Measurements from ENCODE around the gene IPP.

The IPP gene

GRCh38 chr1:45792744-45793143 is 42.3 kb upstream of the IPP start:
- Histone ChIP-seq H3K9ac (ENCODE audit: low read length) (no peak overlapping the region), H4K91ac (ENCODE audit: low read depth, low read length) (no peak overlapping the region), H3K4me1 (ENCODE audit: control insufficient read depth in 1 of 2, insufficient read depth in 2 of 2, low read length in 2 of 2) (no peaks in the 10 kb centered on the region), H2AK5ac (ENCODE audit: low read length) (no peak overlapping the region), H3K9me3 (ENCODE audit: insufficient read depth, low read depth, low read length) (peaks cover 2% of the 10 kb centered on the region), H3K27ac (ENCODE audit: low read depth, low read length) (no peak overlapping the region), H2BK12ac (ENCODE audit: low read length) (no peak overlapping the region), H3K27me3 (ENCODE audit: insufficient read depth, low read length) (no peaks in the 10 kb centered on the region), H2BK5ac (ENCODE audit: low read depth, low read length, poor library complexity) (no peak overlapping the region), H2AFZ (ENCODE audit: insufficient read depth, low read length, poor library complexity) (no peak overlapping the region), H4K12ac (ENCODE audit: low read depth, low read length) (no peak overlapping the region), H3K4ac (ENCODE audit: low read depth, low read length) (no peak overlapping the region), H3K14ac (ENCODE audit: low read length) (no peak overlapping the region), H4K8ac (ENCODE audit: low read depth, low read length) (no peak overlapping the region), H3K4me2 (ENCODE audit: low read length) (no peak overlapping the region), H2BK120ac (ENCODE audit: insufficient read depth, low read length, poor library complexity) (no peak overlapping the region), H3K79me2 (ENCODE audit: control insufficient read depth, insufficient read depth, low read length, poor library complexity) (no peaks in the 10 kb centered on the region), H3K4me3 (ENCODE audit: low read depth, low read length) (no peak overlapping the region), H3K79me1 (ENCODE audit: low read length) (no peaks in the 10 kb centered on the region), H3K23ac (ENCODE audit: low read length) (no peak overlapping the region), H3K36me3 (ENCODE audit: control insufficient read depth in 1 of 2, insufficient read depth in 2 of 2, low read length in 2 of 2) (no peaks in the 10 kb centered on the region), H3K18ac (ENCODE audit: low read length) (no peak overlapping the region)
- WGBS (ENCODE audit: extremely low coverage, insufficient coverage, insufficient read length): no CpG with 5 or more reads among the region's 4 CpGs
- no peak for DNase-seq

DNA sequence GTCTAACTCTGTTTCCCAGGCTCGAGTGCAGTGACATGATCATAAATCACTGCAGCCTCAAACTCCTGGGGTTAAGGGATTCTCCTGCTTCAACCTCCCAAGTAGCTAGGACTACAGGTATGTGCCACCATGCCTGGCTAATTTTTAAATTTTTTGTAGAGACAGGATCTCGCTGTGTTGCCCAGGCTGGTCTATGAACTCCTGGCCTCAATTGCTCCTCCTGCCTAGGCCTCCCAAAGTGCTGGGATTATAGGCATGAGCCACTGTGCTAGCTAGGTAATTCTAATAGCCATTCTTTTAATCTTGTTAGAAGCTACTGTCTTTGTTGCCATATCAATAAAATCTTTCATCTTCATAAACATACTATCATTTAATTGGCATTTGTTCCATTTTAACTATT is 39.1 kb upstream of the IPP start:
- no peaks in the 10 kb centered on the region for H3K79me1 ChIP-seq (ENCODE audit: low read length)
- no peak overlapping the region for H2BK12ac ChIP-seq (ENCODE audit: low read length)
- WGBS (ENCODE audit: extremely low coverage, insufficient coverage, insufficient read length): no CpG with 5 or more reads among the region's 2 CpGs
- H3K4ac ChIP-seq (ENCODE audit: low read depth, low read length): no peak overlapping the region
- H4K91ac ChIP-seq (ENCODE audit: low read depth, low read length): no peak overlapping the region
- no peak overlapping the region for H2BK120ac ChIP-seq (ENCODE audit: insufficient read depth, low read length, poor library complexity)
- H3K9ac ChIP-seq (ENCODE audit: low read length): no peak overlapping the region
- H3K36me3 ChIP-seq (ENCODE audit: control insufficient read depth in 1 of 2, insufficient read depth in 2 of 2, low read length in 2 of 2): no peaks in the 10 kb centered on the region
- no peak overlapping the region for H2AK5ac ChIP-seq (ENCODE audit: low read length)
- H3K14ac ChIP-seq (ENCODE audit: low read length): no peak overlapping the region
- H4K12ac ChIP-seq (ENCODE audit: low read depth, low read length): no peak overlapping the region
- no peak overlapping the region for H3K4me3 ChIP-seq (ENCODE audit: low read depth, low read length)
- H2AFZ ChIP-seq (ENCODE audit: insufficient read depth, low read length, poor library complexity): no peak overlapping the region
- H4K8ac ChIP-seq (ENCODE audit: low read depth, low read length): no peak overlapping the region
- H3K4me1 ChIP-seq (ENCODE audit: control insufficient read depth in 1 of 2, insufficient read depth in 2 of 2, low read length in 2 of 2): no peaks in the 10 kb centered on the region
- H3K23ac ChIP-seq (ENCODE audit: low read length): no peak overlapping the region
- H3K9me3 ChIP-seq (ENCODE audit: insufficient read depth, low read depth, low read length): peaks cover 2% of the 10 kb centered on the region
- no peak for DNase-seq
- no peaks in the 10 kb centered on the region for H3K79me2 ChIP-seq (ENCODE audit: control insufficient read depth, insufficient read depth, low read length, poor library complexity)
- H2BK5ac ChIP-seq (ENCODE audit: low read depth, low read length, poor library complexity): no peak overlapping the region
- no peak overlapping the region for H3K4me2 ChIP-seq (ENCODE audit: low read length)
- no peak overlapping the region for H3K27ac ChIP-seq (ENCODE audit: low read depth, low read length)
- no peak overlapping the region for H3K18ac ChIP-seq (ENCODE audit: low read length)
- no peaks in the 10 kb centered on the region for H3K27me3 ChIP-seq (ENCODE audit: insufficient read depth, low read length)

DNA sequence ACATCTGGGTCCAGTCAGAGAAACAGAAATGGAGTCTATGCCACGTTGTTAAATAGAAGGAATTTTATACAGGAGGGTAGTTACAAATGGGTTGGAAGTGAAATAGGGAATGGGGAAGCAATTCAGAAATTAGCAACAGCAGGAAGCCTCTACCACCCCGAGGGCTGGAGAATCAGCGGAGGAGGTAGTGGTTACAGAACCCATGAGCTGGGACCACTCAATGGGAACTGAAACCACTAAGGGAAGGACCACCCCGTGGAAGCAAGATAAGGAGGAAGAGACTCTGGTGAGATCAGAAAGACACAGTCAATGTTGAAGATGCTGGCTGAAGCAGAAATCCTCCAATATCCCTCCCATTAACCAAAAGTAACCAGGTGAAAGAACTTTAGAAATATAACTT is 37.5 kb upstream of the IPP start:
- no peak overlapping the region for H3K14ac ChIP-seq (ENCODE audit: low read length)
- no peaks in the 10 kb centered on the region for H3K79me2 ChIP-seq (ENCODE audit: control insufficient read depth, insufficient read depth, low read length, poor library complexity)
- no peak overlapping the region for H4K12ac ChIP-seq (ENCODE audit: low read depth, low read length)
- no peaks in the 10 kb centered on the region for H3K36me3 ChIP-seq (ENCODE audit: control insufficient read depth in 1 of 2, insufficient read depth in 2 of 2, low read length in 2 of 2)
- H3K4me3 ChIP-seq (ENCODE audit: low read depth, low read length): no peak overlapping the region
- no peak overlapping the region for H4K8ac ChIP-seq (ENCODE audit: low read depth, low read length)
- H4K91ac ChIP-seq (ENCODE audit: low read depth, low read length): no peak overlapping the region
- H3K23ac ChIP-seq (ENCODE audit: low read length): no peak overlapping the region
- H2BK12ac ChIP-seq (ENCODE audit: low read length): no peak overlapping the region
- H2AK5ac ChIP-seq (ENCODE audit: low read length): no peak overlapping the region
- H2BK120ac ChIP-seq (ENCODE audit: insufficient read depth, low read length, poor library complexity): no peak overlapping the region
- H3K27me3 ChIP-seq (ENCODE audit: insufficient read depth, low read length): no peaks in the 10 kb centered on the region
- WGBS (ENCODE audit: extremely low coverage, insufficient coverage, insufficient read length): no CpG with 5 or more reads among the region's 4 CpGs
- H3K4me2 ChIP-seq (ENCODE audit: low read length): no peak overlapping the region
- H3K27ac ChIP-seq (ENCODE audit: low read depth, low read length): no peak overlapping the region
- no peak overlapping the region for H3K4ac ChIP-seq (ENCODE audit: low read depth, low read length)
- H2BK5ac ChIP-seq (ENCODE audit: low read depth, low read length, poor library complexity): no peak overlapping the region
- no peak overlapping the region for H3K18ac ChIP-seq (ENCODE audit: low read length)
- DNase-seq: no peak
- H2AFZ ChIP-seq (ENCODE audit: insufficient read depth, low read length, poor library complexity): no peak overlapping the region
- no peaks in the 10 kb centered on the region for H3K9me3 ChIP-seq (ENCODE audit: insufficient read depth, low read depth, low read length)
- no peak overlapping the region for H3K9ac ChIP-seq (ENCODE audit: low read length)
- no peaks in the 10 kb centered on the region for H3K4me1 ChIP-seq (ENCODE audit: control insufficient read depth in 1 of 2, insufficient read depth in 2 of 2, low read length in 2 of 2)
- H3K79me1 ChIP-seq (ENCODE audit: low read length): no peaks in the 10 kb centered on the region

GRCh38 chr1:45785583-45785982 is 35.1 kb upstream of the IPP start:
- H3K18ac ChIP-seq (ENCODE audit: low read length): no peak overlapping the region

More at GRCh38 chr1:45785583-45785982, 35.1 kb upstream of the IPP start:
- H2BK5ac ChIP-seq (ENCODE audit: low read depth, low read length, poor library complexity): no peak overlapping the region
- no peaks in the 10 kb centered on the region for H3K79me1 ChIP-seq (ENCODE audit: low read length)
- no peaks in the 10 kb centered on the region for H3K27me3 ChIP-seq (ENCODE audit: insufficient read depth, low read length)
- H2AFZ ChIP-seq (ENCODE audit: insufficient read depth, low read length, poor library complexity): no peak overlapping the region
- no peak overlapping the region for H3K4me2 ChIP-seq (ENCODE audit: low read length)
- H4K12ac ChIP-seq (ENCODE audit: low read depth, low read length): no peak overlapping the region
- H3K4me1 ChIP-seq (ENCODE audit: control insufficient read depth in 1 of 2, insufficient read depth in 2 of 2, low read length in 2 of 2): no peaks in the 10 kb centered on the region
- no peak overlapping the region for H4K8ac ChIP-seq (ENCODE audit: low read depth, low read length)
- no peak overlapping the region for H3K27ac ChIP-seq (ENCODE audit: low read depth, low read length)
- no peak overlapping the region for H3K4ac ChIP-seq (ENCODE audit: low read depth, low read length)
- no peak overlapping the region for H2AK5ac ChIP-seq (ENCODE audit: low read length)
- H3K36me3 ChIP-seq (ENCODE audit: control insufficient read depth in 1 of 2, insufficient read depth in 2 of 2, low read length in 2 of 2): no peaks in the 10 kb centered on the region
- DNase-seq: no peak
- no peak overlapping the region for H2BK120ac ChIP-seq (ENCODE audit: insufficient read depth, low read length, poor library complexity)
- no peak overlapping the region for H3K23ac ChIP-seq (ENCODE audit: low read length)
- H3K79me2 ChIP-seq (ENCODE audit: control insufficient read depth, insufficient read depth, low read length, poor library complexity): no peaks in the 10 kb centered on the region
- no peak overlapping the region for H2BK12ac ChIP-seq (ENCODE audit: low read length)
- H3K9me3 ChIP-seq (ENCODE audit: insufficient read depth, low read depth, low read length): peaks cover 1% of the 10 kb centered on the region
- H3K9ac ChIP-seq (ENCODE audit: low read length): no peak overlapping the region
- no peak overlapping the region for H3K4me3 ChIP-seq (ENCODE audit: low read depth, low read length)
- H3K14ac ChIP-seq (ENCODE audit: low read length): no peak overlapping the region
- no peak overlapping the region for H4K91ac ChIP-seq (ENCODE audit: low read depth, low read length)
- no CpG with 5 or more reads among the region's 4 CpGs for WGBS (ENCODE audit: extremely low coverage, insufficient coverage, insufficient read length)
